SK-N-SH treated with all-trans-retinoic acid at 6 μM for 48 hours (cell line): Measurements from ENCODE around the gene CTCFL.

Experiments used
- ATAC-seq: fragments of 200-7000 bp; cut with Tn5 transposase; 3 replicates; pipeline ENCODE4 v1.9.1; 2020; ENCODE audit warnings: mild to moderate bottlenecking, moderate library complexity
- ARNTL ChIP-seq: fragments of 450-650 bp; formaldehyde crosslinking; IDR thresholded peaks from 2 replicates; pipeline ENCODE4 v1.5.0; 2020; ENCODE audit warnings: low read depth, mild to moderate bottlenecking, moderate library complexity, borderline replicate concordance
- BACH2 ChIP-seq: fragments of 250-450 bp; sonication (Bioruptor Pico); IDR thresholded peaks from 2 replicates; pipeline ENCODE4 v1.9.0; 2021; ENCODE audit warnings: mild to moderate bottlenecking, borderline replicate concordance
- CSDC2 ChIP-seq: fragments of 250-450 bp; sonication (Bioruptor Pico); IDR thresholded peaks from 2 replicates; pipeline ENCODE4 v1.5.0; 2020; ENCODE audit warnings: mild to moderate bottlenecking, moderate library complexity
- ESRRG ChIP-seq: fragments of 250-450 bp; sonication (Bioruptor Pico); IDR thresholded peaks from 2 replicates; pipeline ENCODE4 v1.6.1; 2021; ENCODE audit warnings: mild to moderate bottlenecking
- GLIS3 ChIP-seq: fragments of 250-450 bp; sonication (Bioruptor Pico); IDR thresholded peaks from 2 replicates; pipeline ENCODE4 v1.5.0; 2020; ENCODE audit warnings: mild to moderate bottlenecking, moderate library complexity
- TCF4 ChIP-seq: fragments of 250-450 bp; sonication (Bioruptor Pico); IDR thresholded peaks from 2 replicates; pipeline ENCODE4 v1.8.0; 2021; ENCODE audit warnings: mild to moderate bottlenecking, moderate library complexity, borderline replicate concordance
- TOX ChIP-seq: fragments of 250-450 bp; sonication (Bioruptor Pico); IDR thresholded peaks from 2 replicates; pipeline ENCODE4 v1.8.0; 2021; ENCODE audit warnings: mild to moderate bottlenecking, moderate library complexity, borderline replicate concordance
- ZNF565 ChIP-seq: fragments of 450-650 bp; formaldehyde crosslinking; conservative IDR thresholded peaks from 2 replicates; pipeline ENCODE4 v1.5.0; 2020; ENCODE audit warnings: low read depth, mild to moderate bottlenecking, moderate library complexity
- ZNF70 ChIP-seq: fragments of 450-650 bp; formaldehyde crosslinking; IDR thresholded peaks from 2 replicates; pipeline ENCODE4 v1.5.0; 2020; ENCODE audit warnings: mild to moderate bottlenecking, moderate library complexity
- TF ChIP-seq, protein P1 (sequence below): fragments of 250-450 bp; sonication (Bioruptor Pico); IDR thresholded peaks from 2 replicates; pipeline ENCODE4 v1.5.0; 2020; ENCODE audit warnings: mild to moderate bottlenecking, moderate library complexity
- TF ChIP-seq, protein P2 (sequence below): fragments of 250-450 bp; sonication (Bioruptor Pico); IDR thresholded peaks from 2 replicates; pipeline ENCODE4 v1.5.1; 2020; ENCODE audit warnings: low read depth, mild to moderate bottlenecking, moderate library complexity
- TF ChIP-seq, protein P3 (sequence below): fragments of 250-450 bp; sonication (Bioruptor Pico); IDR thresholded peaks from 2 replicates; pipeline ENCODE4 v1.5.1; 2021; ENCODE audit warnings: mild to moderate bottlenecking, moderate library complexity
- TF ChIP-seq, protein P4 (sequence below): fragments of 250-450 bp; sonication (Bioruptor Pico); IDR thresholded peaks from 2 replicates; pipeline ENCODE4 v1.8.0; 2020; ENCODE audit warnings: mild to moderate bottlenecking, moderate library complexity, borderline replicate concordance
- TF ChIP-seq, protein P5 (sequence below): fragments of 250-450 bp; sonication (Bioruptor Pico); IDR thresholded peaks from 2 replicates; pipeline ENCODE4 v1.8.0; 2021; ENCODE audit warnings: low read depth, mild to moderate bottlenecking, moderate library complexity, borderline replicate concordance

The CTCFL gene

DNA sequence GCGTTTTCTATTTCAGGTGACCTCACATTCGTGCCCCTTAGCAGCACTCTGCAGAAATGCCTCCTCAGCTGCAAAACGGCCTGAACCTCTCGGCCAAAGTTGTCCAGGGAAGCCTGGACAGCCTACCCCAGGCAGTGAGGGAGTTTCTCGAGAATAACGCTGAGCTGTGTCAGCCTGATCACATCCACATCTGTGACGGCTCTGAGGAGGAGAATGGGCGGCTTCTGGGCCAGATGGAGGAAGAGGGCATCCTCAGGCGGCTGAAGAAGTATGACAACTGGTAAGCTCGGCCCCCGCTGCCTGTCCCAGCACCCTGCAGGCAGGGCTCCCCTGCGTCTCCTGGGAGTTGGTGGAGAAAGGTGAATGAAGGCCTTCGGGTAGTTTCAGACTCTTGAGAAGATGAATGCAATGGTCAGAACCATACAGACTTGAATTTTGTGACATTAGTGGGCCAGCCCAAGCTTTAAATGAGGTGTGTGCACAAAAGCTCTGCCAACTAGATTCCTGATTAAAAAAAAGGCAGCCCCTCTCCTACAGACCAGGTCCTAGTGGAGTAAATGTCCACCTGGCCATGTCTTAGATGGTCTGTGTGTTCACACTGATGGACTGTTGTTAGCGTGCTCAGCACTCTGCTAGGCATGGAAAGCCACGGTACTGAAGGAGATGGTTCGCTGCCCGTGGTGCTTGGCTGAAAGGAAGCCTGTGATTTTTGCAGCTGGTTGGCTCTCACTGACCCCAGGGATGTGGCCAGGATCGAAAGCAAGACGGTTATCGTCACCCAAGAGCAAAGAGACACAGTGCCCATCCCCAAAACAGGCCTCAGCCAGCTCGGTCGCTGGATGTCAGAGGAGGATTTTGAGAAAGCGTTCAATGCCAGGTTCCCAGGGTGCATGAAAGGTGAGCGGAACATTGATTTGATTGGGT, 36.7 kb upstream of the CTCFL start (continued):
- TF ChIP-seq, protein P1, sequence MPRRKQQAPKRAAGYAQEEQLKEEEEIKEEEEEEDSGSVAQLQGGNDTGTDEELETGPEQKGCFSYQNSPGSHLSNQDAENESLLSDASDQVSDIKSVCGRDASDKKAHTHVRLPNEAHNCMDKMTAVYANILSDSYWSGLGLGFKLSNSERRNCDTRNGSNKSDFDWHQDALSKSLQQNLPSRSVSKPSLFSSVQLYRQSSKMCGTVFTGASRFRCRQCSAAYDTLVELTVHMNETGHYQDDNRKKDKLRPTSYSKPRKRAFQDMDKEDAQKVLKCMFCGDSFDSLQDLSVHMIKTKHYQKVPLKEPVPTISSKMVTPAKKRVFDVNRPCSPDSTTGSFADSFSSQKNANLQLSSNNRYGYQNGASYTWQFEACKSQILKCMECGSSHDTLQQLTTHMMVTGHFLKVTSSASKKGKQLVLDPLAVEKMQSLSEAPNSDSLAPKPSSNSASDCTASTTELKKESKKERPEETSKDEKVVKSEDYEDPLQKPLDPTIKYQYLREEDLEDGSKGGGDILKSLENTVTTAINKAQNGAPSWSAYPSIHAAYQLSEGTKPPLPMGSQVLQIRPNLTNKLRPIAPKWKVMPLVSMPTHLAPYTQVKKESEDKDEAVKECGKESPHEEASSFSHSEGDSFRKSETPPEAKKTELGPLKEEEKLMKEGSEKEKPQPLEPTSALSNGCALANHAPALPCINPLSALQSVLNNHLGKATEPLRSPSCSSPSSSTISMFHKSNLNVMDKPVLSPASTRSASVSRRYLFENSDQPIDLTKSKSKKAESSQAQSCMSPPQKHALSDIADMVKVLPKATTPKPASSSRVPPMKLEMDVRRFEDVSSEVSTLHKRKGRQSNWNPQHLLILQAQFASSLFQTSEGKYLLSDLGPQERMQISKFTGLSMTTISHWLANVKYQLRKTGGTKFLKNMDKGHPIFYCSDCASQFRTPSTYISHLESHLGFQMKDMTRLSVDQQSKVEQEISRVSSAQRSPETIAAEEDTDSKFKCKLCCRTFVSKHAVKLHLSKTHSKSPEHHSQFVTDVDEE (CRISPR knock-in tag), result no peak
- TF ChIP-seq ZNF70 (no peak), CSDC2 (CRISPR knock-in tag) (no peak), BACH2 (CRISPR knock-in tag) (no peak)
- TF ChIP-seq, protein P2, sequence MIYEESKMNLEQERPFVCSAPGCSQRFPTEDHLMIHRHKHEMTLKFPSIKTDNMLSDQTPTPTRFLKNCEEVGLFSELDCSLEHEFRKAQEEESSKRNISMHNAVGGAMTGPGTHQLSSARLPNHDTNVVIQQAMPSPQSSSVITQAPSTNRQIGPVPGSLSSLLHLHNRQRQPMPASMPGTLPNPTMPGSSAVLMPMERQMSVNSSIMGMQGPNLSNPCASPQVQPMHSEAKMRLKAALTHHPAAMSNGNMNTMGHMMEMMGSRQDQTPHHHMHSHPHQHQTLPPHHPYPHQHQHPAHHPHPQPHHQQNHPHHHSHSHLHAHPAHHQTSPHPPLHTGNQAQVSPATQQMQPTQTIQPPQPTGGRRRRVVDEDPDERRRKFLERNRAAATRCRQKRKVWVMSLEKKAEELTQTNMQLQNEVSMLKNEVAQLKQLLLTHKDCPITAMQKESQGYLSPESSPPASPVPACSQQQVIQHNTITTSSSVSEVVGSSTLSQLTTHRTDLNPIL (CRISPR knock-in tag), result no peak
- TF ChIP-seq, protein P3, sequence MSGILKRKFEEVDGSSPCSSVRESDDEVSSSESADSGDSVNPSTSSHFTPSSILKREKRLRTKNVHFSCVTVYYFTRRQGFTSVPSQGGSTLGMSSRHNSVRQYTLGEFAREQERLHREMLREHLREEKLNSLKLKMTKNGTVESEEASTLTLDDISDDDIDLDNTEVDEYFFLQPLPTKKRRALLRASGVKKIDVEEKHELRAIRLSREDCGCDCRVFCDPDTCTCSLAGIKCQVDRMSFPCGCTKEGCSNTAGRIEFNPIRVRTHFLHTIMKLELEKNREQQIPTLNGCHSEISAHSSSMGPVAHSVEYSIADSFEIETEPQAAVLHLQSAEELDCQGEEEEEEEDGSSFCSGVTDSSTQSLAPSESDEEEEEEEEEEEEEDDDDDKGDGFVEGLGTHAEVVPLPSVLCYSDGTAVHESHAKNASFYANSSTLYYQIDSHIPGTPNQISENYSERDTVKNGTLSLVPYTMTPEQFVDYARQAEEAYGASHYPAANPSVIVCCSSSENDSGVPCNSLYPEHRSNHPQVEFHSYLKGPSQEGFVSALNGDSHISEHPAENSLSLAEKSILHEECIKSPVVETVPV (CRISPR knock-in tag), result no peak

DNA sequence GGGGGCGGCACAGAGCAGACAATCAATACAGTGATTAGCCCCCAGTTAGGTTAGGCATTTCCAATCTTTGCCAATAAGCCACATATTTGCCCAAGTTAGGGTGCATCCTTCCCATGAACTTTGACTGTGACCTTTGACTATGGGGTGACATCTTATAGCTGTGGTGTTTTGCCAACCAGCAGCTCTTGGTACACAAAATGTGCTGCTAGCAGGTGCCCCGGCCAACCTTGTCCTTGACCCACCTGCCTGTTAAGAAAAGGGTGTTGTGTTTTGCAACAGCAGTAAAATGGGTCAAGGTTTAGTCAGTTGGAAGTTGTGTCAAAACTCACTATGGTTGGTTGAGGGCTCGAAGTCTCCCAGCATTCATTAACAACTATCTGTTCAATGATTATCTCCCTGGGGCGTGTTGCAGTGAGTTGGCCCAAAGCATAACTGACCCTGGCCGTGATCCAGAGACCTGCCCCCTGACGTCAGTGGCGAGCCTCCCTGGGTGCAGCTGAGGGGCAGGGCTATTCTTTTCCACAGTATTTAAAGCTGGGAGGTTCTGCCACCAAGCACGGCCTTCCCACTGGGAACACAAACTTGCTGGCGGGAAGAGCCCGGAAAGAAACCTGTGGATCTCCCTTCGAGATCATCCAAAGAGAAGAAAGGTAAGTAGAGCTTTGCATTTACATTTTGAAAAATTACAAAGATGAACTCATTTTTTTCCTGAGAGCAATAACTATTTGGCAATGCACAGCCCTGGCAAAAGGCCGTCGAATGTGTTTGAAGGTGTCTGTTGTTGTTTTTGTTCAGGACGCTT, 35.8 kb upstream of the CTCFL start, which contains the start of gene PCK1:
Gene PCK1, plus strand, starts transcription at position 557 of the 802 bp plus-strand sequence. CDS start 302 bp downstream, outside the sequence.
- TF ChIP-seq BACH2 (CRISPR knock-in tag) (no peak), ZNF565 (no peak), TCF4 (CRISPR knock-in tag) (no peak), ARNTL (CRISPR knock-in tag) (no peak), TOX (no peak), ESRRG (no peak), GLIS3 (CRISPR knock-in tag) (no peak)
- TF ChIP-seq, protein P2 (CRISPR knock-in tag), result no peak
- TF ChIP-seq, protein P4, sequence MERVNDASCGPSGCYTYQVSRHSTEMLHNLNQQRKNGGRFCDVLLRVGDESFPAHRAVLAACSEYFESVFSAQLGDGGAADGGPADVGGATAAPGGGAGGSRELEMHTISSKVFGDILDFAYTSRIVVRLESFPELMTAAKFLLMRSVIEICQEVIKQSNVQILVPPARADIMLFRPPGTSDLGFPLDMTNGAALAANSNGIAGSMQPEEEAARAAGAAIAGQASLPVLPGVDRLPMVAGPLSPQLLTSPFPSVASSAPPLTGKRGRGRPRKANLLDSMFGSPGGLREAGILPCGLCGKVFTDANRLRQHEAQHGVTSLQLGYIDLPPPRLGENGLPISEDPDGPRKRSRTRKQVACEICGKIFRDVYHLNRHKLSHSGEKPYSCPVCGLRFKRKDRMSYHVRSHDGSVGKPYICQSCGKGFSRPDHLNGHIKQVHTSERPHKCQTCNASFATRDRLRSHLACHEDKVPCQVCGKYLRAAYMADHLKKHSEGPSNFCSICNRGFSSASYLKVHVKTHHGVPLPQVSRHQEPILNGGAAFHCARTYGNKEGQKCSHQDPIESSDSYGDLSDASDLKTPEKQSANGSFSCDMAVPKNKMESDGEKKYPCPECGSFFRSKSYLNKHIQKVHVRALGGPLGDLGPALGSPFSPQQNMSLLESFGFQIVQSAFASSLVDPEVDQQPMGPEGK (CRISPR knock-in tag), result no peak
- TF ChIP-seq, protein P1 (CRISPR knock-in tag), result no peak
- TF ChIP-seq, protein P5, sequence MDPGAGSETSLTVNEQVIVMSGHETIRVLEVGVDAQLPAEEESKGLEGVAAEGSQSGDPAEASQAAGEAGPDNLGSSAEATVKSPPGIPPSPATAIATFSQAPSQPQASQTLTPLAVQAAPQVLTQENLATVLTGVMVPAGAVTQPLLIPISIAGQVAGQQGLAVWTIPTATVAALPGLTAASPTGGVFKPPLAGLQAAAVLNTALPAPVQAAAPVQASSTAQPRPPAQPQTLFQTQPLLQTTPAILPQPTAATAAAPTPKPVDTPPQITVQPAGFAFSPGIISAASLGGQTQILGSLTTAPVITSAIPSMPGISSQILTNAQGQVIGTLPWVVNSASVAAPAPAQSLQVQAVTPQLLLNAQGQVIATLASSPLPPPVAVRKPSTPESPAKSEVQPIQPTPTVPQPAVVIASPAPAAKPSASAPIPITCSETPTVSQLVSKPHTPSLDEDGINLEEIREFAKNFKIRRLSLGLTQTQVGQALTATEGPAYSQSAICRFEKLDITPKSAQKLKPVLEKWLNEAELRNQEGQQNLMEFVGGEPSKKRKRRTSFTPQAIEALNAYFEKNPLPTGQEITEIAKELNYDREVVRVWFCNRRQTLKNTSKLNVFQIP (CRISPR knock-in tag), result no peak
- TF ChIP-seq, protein P3 (CRISPR knock-in tag), result no peak
- ATAC-seq, result no peak
